Measurements from ENCODE around the gene GAL.

GAL gene

DNA sequence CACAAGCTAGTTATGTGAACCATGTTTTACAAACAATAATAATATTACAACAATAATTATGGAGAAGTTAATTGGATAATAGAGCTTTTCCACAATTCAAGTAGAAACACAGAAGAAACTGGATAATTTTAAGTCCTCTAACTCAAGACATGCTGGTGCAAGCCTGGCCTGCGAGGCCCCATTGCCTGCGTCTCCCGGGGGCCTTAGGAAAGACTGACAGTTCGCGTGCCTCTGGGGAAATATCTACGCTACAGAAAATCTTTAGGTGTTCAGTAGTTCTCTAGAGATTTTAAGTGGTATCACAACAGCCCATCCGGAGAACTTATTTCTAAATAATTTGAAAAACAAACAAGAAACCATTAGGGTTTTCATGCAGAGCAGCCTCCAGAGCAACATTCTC lies 23.2 kb downstream of the GAL start:
- DNase-seq (ENCODE audit: extremely low read depth in 1 of 2, low read depth in 1 of 2), result no peak

DNA sequence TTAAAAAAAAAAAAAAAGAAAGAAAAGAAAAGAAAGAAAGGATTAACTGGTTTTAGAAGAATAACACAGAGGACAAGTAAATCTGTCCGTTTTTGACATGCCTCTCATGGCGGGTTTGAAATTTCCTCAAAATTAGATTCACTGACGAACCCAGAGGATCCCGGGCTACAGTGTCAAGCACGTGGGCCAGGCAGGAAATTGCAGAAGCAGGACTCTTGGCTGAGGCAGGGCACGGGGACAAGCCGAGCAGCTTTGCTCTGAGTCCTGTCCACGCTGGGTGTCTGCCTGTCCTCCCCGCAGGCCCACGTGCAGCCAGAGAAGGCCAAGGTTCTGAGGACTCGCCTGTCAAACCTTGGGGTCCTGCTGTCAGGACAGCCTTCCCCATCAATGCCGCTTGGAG lies 24.7 kb downstream of the GAL start:
- DNase-seq (ENCODE audit: extremely low read depth in 1 of 2, low read depth in 1 of 2), result no peak

DNA sequence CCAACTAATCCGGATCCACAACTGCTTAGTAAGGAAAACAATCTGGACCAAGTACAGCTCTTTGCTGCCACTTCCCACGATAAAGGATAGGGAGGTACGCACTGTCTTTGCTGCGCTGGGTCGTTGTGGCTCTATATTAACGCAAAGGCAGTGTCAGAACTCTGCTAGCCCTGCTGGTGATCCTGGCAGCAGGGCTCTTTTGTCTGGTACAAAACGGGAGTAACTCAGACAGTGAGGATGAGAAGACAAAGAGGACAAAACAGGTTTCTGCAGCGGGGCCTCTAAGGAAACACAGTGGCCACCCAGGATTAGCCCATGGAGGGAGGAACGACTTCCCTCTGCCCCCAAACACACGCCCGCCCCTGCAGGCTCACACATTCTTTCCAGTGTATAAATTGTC lies 26.1 kb downstream of the GAL start:
- no peak for DNase-seq (ENCODE audit: extremely low read depth in 1 of 2, low read depth in 1 of 2)

DNA sequence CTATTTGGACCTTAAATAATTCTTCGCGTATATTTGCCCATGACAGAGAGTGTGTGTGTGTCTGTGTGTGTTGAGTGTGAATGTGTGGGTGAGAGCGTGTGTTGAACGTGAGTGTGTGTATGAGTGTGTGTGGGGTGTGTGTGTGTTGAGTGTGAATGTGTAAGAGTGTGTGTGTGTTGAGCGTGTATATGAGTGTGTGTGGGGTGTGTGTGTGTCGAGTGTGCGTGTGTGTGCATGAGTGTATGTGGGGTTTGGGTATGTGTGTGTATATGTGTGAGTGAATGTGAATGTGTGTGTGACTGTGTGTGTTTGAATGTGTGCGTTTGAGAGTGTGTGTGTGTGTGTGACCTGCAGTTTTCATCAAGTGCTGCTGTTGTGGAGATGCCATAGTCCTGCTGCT lies 26.8 kb downstream of the GAL start:
- no peak for DNase-seq (ENCODE audit: extremely low read depth in 1 of 2, low read depth in 1 of 2)

DNA sequence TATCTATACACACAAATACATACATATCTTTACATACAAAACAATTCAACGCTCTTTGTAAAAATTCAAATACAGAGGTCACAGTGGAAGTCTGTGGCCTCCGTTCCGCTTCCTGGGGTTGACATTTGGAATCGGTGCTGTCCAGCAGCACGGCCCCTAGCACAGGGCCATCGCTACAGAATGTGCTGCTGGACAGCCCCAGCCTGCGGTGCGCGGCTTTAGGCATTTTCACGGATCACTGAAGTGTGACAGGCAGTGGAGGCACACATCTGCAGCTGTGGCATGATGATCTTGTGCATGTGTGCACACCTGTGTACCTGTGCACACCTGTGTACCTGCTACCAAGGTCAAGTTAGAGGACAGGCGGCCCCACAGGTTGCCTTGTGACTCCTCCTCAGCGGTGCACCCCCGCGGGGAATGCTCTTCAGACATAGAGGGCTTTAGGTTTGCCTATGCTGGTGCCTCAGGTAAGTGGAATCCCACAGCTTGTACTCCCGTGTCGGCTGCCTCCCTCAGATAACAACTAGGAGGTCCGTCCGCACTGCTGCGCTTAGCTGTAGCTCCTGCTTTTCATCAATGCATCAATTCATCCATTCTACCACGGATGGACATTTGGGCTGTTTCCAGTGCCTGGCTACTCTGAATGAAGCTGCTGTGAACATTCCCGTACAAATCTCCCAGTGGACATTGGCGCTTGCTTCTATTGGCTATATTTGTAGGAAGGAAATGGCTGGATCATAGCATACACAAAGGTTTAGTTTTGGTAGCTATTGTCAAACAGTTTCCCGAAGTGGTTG lies 29.9 kb downstream of the GAL start:
- no peak for DNase-seq (ENCODE audit: extremely low read depth in 1 of 2, low read depth in 1 of 2)

DNA sequence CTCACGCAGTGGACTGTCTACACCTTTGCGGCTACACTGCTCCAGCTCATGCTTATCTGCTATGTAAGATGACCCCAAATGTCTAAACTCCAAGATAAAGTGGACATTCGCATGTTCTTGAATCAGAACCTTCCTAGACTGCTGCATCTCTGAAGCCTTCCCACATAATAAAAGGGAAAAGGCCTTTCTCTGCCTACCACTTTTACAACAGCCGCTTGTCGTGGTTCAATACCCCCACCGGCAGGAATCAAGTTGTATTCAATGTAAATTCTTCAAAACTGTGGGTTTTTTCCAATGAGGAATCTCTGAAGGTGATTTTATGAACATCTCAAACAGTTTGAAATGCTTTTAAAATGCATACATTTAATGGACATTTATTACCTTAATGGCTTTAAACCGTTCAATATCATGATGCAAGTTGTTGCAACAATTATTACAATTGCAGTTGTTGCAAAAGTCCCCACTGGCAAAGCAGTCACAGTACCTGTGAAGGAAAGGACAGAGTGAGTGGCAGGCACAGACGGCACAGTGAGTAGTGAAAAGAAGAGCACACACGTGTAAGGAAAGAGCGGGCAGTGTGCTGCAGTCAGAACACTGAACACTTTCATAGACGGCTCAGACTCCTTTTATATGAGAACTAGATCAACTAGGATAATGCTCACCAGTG lies 31.2 kb downstream of the GAL start:
- DNase-seq (ENCODE audit: extremely low read depth in 1 of 2, low read depth in 1 of 2), result no peak

DNA sequence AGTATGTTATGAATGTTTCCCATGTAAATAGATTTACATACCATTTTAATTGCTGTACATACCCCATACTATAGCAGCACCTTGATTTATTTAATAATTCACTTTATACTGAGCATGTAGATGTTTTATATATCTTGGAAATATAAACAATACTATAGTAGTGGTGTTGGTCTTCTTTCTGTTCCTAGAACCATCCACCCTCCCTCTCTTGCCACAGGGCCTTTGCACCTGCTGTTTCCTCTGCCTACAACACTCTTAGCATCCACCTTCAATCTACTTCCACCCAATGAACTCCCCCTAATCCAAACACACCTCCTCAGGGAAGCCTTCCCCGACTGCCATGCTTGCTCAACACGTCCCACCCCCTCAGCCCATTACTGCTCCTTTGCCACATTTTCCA lies 36.7 kb downstream of the GAL start:
- no peak for DNase-seq (ENCODE audit: extremely low read depth in 1 of 2, low read depth in 1 of 2)

DNA sequence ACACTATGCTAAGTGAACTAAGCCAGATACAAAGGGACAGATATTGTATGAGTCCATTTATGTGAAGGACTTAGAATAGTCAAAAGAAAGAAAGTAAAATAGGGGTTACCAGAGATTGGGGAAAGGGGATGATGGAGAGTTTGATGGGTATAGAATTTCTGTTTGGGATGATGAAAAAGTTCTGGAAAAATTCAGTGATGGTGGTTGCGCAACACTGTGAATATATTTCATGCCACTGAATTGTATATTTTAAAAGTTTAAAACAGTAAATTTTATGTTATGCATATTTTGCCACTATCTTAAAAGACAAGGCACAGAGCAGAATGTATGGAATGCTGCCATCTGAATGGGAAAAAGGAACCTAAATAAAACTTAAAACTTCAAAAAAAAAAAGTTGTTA lies 37.8 kb downstream of the GAL start:
- DNase-seq (ENCODE audit: extremely low read depth in 1 of 2, low read depth in 1 of 2), result no peak

DNA sequence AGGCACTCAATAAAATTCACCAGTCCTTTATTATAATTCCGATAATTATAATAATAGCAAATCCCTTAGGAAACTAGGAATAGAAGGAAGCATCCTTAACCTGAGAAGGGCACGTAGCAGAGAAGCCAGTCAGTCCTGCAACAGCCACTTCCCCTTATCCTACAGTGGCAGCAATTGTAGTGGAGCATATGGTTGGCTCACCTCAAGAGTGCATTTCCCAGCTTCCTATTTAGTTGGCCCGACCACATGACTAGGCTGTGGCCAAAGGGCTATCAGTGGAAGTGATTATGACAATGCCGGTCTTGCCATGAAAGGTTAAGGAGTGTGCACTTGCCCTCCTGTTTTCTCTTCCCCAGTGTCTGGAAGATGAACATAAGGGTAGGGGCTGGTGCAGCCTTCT lies 39.9 kb downstream of the GAL start:
- DNase-seq (ENCODE audit: extremely low read depth in 1 of 2, low read depth in 1 of 2), result no peak

DNA sequence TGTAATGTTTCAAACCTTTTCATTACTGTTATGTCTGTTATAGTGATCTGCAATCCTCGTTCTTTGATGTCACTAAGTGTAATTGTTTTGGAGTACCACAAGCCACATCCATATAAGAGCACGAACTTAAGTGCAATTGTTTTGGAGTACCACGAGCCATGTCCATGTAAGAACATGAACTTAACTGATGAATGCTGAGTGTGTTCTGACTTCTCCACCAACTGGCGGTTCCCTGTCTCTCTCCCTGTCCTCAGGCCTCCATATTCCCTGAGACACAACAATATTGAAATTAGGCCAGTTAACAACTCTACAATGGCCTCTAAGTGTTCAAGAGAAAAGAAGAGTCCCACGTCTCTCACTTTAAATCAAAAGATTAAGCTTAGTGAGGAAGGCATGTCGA lies 43.4 kb downstream of the GAL start:
- no peak for DNase-seq (ENCODE audit: extremely low read depth in 1 of 2, low read depth in 1 of 2)

DNA sequence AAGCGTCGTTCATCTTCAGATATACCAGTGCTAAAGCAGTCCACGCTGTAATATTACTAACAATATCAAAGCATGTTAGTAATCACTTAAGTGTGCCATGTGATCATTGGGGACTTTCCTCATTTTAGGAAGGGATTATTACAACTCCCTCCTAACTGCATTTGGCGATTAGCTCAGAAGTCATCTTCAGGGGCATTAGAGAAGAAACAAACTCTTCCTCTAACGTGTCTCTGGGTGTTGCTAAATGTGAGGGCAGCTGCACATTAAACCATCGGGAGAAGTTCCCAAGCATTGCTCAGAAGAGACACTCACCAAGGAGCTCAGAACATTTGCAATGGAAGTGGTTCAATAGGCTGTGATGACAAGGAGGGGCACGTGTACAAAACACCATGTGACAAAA lies 49.8 kb downstream of the GAL start:
- no peak for DNase-seq (ENCODE audit: extremely low read depth in 1 of 2, low read depth in 1 of 2)

DNA sequence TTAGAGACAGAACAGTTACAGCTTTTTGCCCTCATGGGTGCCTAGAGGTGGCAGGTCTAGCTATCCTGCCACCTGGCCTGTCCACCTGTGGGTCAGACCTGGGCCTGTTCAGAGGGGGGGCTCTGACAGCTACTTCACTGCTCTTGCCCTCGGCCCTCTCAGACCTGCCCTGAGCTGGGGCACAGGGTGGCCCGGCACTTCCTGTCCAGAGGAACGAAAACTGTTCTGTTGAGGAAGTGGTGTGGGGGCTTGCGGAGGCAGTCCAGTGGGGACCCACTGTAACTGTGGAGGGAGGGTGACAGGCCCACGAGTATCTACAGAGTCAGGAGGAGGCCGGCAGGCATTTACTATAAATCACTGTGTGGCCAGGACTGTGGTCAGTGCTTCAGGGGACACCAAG lies 50.8 kb downstream of the GAL start:
- DNase-seq (ENCODE audit: extremely low read depth in 1 of 2, low read depth in 1 of 2), result no peak

DNA sequence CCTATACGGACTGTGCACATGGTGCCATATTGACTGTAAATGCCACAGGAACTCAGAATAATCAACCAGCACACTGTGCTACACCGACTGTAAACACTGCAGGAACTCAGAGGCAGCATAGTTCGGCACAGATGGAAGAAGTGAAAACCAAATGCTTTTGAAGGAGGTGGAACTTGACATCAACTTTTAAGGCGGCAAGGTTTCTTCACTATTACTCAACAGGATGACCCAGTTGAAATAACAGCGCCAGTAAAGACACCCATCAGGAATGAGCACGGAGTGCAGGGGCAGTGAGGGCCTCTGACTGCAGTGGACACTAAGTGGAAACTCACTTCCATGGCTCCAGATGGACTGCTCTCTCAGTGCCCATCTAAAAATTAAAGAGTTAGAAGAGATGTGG lies 51.3 kb downstream of the GAL start:
- no peak for DNase-seq (ENCODE audit: extremely low read depth in 1 of 2, low read depth in 1 of 2)

All from activated CD8-positive, alpha-beta memory T cell treated with anti-CD3 and anti-CD28 coated beads for 1 hour (primary cell).